Heart left ventricle (tissue), 13 donors: ENCODE results near the gene WBP2.
"Not testable (repeated sequence)": the region's sequence is repeated elsewhere in the genome, so short reads cannot be mapped to it uniquely, and the experiment has no call there.

Experiments used
- CTCF ChIP-seq, 12 donors: fragments of 200-600 bp; sonication (generic) in 4 of 12; IDR thresholded peaks; one replicate each; pipeline versions ENCODE4 v1.5.0 to v1.8.0; 2018 to 2022; ENCODE audit warnings: antibody characterized with exemption in 12 of 12, mild to moderate bottlenecking in 5 of 12
- POLR2A ChIP-seq, 2 donors: fragments of 450-650 bp; IDR thresholded peaks; one replicate each; pipeline ENCODE4 v1.6.1; 2017; ENCODE audit warnings: antibody characterized with exemption in 2 of 2, mild to moderate bottlenecking in 2 of 2, moderate library complexity in 2 of 2
- donor health status: ischemic (EF 13 %, LVEDD 7.1; RV severe dilation, severe dysfunction).
- donor health status: DM: no; HTN: yes; CAD: no.
- donor health status: DM: no; HTN: no; CAD: no.
- donor health status: ischemic (EF 25% LVEDD 6.9; RV normal size, moderate dysfunction).
- donor health status: ischemic (EF 25% LVEDD 5.7; RV mildly dilated, moderate dysfunction).
- donor health status: ischemic (EF 35%, LVEDD 5.7; RV mildly dilated, moderate dysfunction).
- donor health status: nonischemic (EF 11% LVEDD 7.7; RV severe dilation, severe dysfunction).
- donor health status: DM: yes; HTN: yes; CAD: no.
- donor health status: PGD.
- donor health status: ischemic (EF 29% LVEDD 5.4; RV normal size, mild dysfunction).
- donor health status: nonischemic (EF 23%, LVEDD 6.1; RV moderate dilation, normal function).

- not testable (repeated sequence) for TF ChIP-seq CTCF, POLR2A (IDR thresholded peaks at IDR 0.05)
Observed at GRCh38 chr17:75859358-75859757, 4.2 kb upstream of the WBP2 start.
